HepG2 (cell line): ENCODE measurements around the gene SBNO2. TPM values are rescaled to one million over a fixed set of nuclear protein-coding genes. Genes with fewer than 3 reads are reported as not detected.
A peak's percentile ranks its signal among the peaks of the same experiment; 100 is the strongest.

Source experiments
- HNRNPLL ChIP-seq: fragments of 200-400 bp; formaldehyde crosslinking; IDR thresholded peaks from 2 replicates; pipeline ENCODE4 v1.6.1; 2017; ENCODE audit warnings: mild to moderate bottlenecking, low read depth, low read length; ENCODE audit not compliant: poor library complexity, severe bottlenecking
- JUNB ChIP-seq: sonication (generic); formaldehyde crosslinking; IDR thresholded peaks from 2 replicates; pipeline ENCODE4 v1.8.0; 2022; ENCODE audit warnings: missing genetic modification reagents, mild to moderate bottlenecking, borderline replicate concordance
- MAX ChIP-seq: IDR thresholded peaks from 2 replicates; pipeline ENCODE4 v1.6.1; 2012; ENCODE audit warnings: inconsistent platforms
- MEIS2 ChIP-seq: sonication (generic); formaldehyde crosslinking; IDR thresholded peaks from 2 replicates; pipeline ENCODE4 v1.9.0; 2021; ENCODE audit warnings: mild to moderate bottlenecking, missing genetic modification reagents
- RBFOX2 ChIP-seq: fragments of 200-400 bp; formaldehyde crosslinking; IDR thresholded peaks from 2 replicates; pipeline ENCODE4 v1.6.1; 2017; ENCODE audit warnings: low read depth, mild to moderate bottlenecking, low read length
- RFX1 ChIP-seq: fragments of 450-650 bp; IDR thresholded peaks from 2 replicates; pipeline ENCODE4 v1.6.1; 2017
- SCMH1 ChIP-seq: sonication (generic); formaldehyde crosslinking; IDR thresholded peaks from 2 replicates; pipeline ENCODE4 v1.9.0; 2021; ENCODE audit warnings: missing genetic modification reagents, mild to moderate bottlenecking, borderline replicate concordance
- SKI ChIP-seq: fragments of 450-650 bp; IDR thresholded peaks from one replicate; pipeline ENCODE4 v1.6.1; 2018; ENCODE audit warnings: mild to moderate bottlenecking; ENCODE audit not compliant: partially characterized antibody
- SMYD3 ChIP-seq: sonication (generic); formaldehyde crosslinking; IDR thresholded peaks from 2 replicates; pipeline ENCODE4 v1.8.1; 2023; ENCODE audit warnings: mild to moderate bottlenecking, missing genetic modification reagents
- TFDP2 ChIP-seq: sonication (generic); formaldehyde crosslinking; IDR thresholded peaks from 2 replicates; pipeline ENCODE4 v1.4.0; 2020; ENCODE audit warnings: missing genetic modification reagents
- ZNF101 ChIP-seq: sonication (generic); formaldehyde crosslinking; IDR thresholded peaks from 2 replicates; pipeline ENCODE4 v1.4.0; 2020; ENCODE audit warnings: mild to moderate bottlenecking, low read depth, missing genetic modification reagents, borderline replicate concordance
- ZNF235 ChIP-seq: sonication (generic); formaldehyde crosslinking; IDR thresholded peaks from 2 replicates; pipeline ENCODE4 v1.8.1; 2023; ENCODE audit warnings: mild to moderate bottlenecking, missing genetic modification reagents, borderline replicate concordance
- ZNF691 ChIP-seq: sonication (generic); formaldehyde crosslinking; IDR thresholded peaks from 2 replicates; pipeline ENCODE4 v1.4.0; 2020; ENCODE audit warnings: missing genetic modification reagents, low read depth, mild to moderate bottlenecking, borderline replicate concordance
- ZNF839 ChIP-seq: sonication (generic); formaldehyde crosslinking; IDR thresholded peaks from 2 replicates; pipeline ENCODE4 v1.4.0; 2020; ENCODE audit warnings: missing genetic modification reagents, mild to moderate bottlenecking, borderline replicate concordance
- polyA plus RNA-seq, 8 experiments: library from polyadenylated mRNA; depleted of rRNA in 3 of 8; stranded (reverse) in 7 of 8; unstranded in 1 of 8; fragments of >200 nt; fragmentation: Illumina TruSeq in 4 of 8; extraction: Trizol in 4 of 8; gene quantifications; 2 replicates each; pipeline versions ENCODE4 v1.2.1 to v1.2.3, GENCODE V29; 2011 to 2016; ENCODE audit warnings: low read depth in 4 of 8, missing spikeins in 1 of 8, mixed read lengths in 1 of 8; ENCODE audit not compliant: insufficient read depth in 1 of 8
- total RNA-seq, 5 experiments: library from RNA; depleted of rRNA; stranded (reverse); fragments of >200 nt; fragmentation: Illumina TruSeq; extraction: Trizol; gene quantifications; 2 replicates each; pipeline ENCODE4 v1.2.3, GENCODE V29; 2016; ENCODE audit warnings: low read depth in 1 of 5
- TF ChIP-seq, protein P1 (sequence below): IDR thresholded peaks from 2 replicates; pipeline ENCODE4 v1.6.1; 2016
- TF ChIP-seq, protein P2 (sequence below): sonication (generic); formaldehyde crosslinking; IDR thresholded peaks from 2 replicates; pipeline ENCODE4 v1.5.1; 2020; ENCODE audit warnings: mild to moderate bottlenecking, missing genetic modification reagents, moderate library complexity
- TF ChIP-seq, protein P3 (sequence below): sonication (generic); formaldehyde crosslinking; IDR thresholded peaks from 2 replicates; pipeline ENCODE4 v1.5.1; 2020; ENCODE audit warnings: mild to moderate bottlenecking, missing genetic modification reagents, borderline replicate concordance

SBNO2 gene
- total and polyA plus RNA-seq, 2 of the 13 experiments (the other 11 are each of a cell fraction or from before 2014, with no cell fraction given), result 8.6 to 10.4 TPM

DNA sequence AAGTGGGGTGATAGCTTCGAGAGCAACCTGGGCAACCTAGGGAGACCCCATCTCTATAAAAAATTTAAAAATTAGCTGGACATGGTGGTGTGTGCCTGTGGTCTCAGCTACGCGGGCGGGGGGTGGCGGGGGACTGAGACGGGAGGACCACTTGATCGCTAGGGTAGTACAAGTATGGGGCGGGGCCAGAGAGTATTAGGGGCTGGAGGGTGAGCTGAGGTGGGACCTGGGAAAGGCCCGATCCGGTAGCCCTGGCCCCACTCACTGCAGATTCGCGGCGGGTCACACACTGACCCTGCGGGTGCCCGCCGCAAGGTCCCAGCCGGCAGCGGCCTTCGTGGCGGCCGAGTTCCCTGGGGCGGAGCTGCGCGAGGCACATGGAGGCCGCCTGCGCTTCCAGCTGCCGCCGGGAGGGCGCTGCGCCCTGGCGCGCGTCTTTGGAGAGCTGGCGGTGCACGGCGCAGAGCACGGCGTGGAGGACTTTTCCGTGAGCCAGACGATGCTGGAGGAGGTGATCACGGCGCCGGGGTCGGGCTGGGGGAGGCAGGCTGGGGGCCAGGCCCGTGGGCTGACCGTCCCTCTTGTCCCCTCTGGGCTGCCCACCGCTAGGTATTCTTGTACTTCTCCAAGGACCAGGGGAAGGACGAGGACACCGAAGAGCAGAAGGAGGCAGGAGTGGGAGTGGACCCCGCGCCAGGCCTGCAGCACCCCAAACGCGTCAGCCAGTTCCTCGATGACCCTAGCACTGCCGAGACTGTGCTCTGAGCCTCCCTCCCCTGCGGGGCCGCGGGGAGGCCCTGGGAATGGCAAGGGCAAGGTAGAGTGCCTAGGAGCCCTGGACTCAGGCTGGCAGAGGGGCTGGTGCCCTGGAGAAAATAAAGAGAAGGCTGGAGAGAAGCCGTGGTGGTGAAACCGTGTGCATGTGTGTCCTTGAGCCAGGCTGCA lies 109.1 kb downstream of the SBNO2 start (continued):
- TF ChIP-seq SMYD3 (CRISPR knock-in tag) (no peak), HNRNPLL (peak; percentile 41), TFDP2 (peak; percentile 70; the same call in 1 of the 2 replicates), JUNB (CRISPR knock-in tag) (no peak), RBFOX2 (0 out of 2 replicates have a peak, but pooled peaks have one; percentile 55), ZNF691 (CRISPR knock-in tag) (peak; percentile 76; the same call in 1 of the 2 replicates), ZNF839 (CRISPR knock-in tag) (no peak), SKI (no peak), ZNF235 (CRISPR knock-in tag) (0 out of 2 replicates have a peak, but pooled peaks have one; percentile 17), MEIS2 (CRISPR knock-in tag) (peak; percentile 31; the same call in 1 of the 2 replicates), SCMH1 (no peak), MAX (peak; percentile 91), RFX1 (no peak), ZNF101 (no peak)
- TF ChIP-seq, protein P1, sequence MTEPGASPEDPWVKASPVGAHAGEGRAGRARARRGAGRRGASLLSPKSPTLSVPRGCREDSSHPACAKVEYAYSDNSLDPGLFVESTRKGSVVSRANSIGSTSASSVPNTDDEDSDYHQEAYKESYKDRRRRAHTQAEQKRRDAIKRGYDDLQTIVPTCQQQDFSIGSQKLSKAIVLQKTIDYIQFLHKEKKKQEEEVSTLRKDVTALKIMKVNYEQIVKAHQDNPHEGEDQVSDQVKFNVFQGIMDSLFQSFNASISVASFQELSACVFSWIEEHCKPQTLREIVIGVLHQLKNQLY (CRISPR knock-in tag), result 0 out of 2 replicates have a peak, but pooled peaks have one; percentile 18
- TF ChIP-seq, protein P2, sequence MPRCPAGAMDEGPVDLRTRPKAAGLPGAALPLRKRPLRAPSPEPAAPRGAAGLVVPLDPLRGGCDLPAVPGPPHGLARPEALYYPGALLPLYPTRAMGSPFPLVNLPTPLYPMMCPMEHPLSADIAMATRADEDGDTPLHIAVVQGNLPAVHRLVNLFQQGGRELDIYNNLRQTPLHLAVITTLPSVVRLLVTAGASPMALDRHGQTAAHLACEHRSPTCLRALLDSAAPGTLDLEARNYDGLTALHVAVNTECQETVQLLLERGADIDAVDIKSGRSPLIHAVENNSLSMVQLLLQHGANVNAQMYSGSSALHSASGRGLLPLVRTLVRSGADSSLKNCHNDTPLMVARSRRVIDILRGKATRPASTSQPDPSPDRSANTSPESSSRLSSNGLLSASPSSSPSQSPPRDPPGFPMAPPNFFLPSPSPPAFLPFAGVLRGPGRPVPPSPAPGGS (CRISPR knock-in tag), result peak; percentile 72
- TF ChIP-seq, protein P3, sequence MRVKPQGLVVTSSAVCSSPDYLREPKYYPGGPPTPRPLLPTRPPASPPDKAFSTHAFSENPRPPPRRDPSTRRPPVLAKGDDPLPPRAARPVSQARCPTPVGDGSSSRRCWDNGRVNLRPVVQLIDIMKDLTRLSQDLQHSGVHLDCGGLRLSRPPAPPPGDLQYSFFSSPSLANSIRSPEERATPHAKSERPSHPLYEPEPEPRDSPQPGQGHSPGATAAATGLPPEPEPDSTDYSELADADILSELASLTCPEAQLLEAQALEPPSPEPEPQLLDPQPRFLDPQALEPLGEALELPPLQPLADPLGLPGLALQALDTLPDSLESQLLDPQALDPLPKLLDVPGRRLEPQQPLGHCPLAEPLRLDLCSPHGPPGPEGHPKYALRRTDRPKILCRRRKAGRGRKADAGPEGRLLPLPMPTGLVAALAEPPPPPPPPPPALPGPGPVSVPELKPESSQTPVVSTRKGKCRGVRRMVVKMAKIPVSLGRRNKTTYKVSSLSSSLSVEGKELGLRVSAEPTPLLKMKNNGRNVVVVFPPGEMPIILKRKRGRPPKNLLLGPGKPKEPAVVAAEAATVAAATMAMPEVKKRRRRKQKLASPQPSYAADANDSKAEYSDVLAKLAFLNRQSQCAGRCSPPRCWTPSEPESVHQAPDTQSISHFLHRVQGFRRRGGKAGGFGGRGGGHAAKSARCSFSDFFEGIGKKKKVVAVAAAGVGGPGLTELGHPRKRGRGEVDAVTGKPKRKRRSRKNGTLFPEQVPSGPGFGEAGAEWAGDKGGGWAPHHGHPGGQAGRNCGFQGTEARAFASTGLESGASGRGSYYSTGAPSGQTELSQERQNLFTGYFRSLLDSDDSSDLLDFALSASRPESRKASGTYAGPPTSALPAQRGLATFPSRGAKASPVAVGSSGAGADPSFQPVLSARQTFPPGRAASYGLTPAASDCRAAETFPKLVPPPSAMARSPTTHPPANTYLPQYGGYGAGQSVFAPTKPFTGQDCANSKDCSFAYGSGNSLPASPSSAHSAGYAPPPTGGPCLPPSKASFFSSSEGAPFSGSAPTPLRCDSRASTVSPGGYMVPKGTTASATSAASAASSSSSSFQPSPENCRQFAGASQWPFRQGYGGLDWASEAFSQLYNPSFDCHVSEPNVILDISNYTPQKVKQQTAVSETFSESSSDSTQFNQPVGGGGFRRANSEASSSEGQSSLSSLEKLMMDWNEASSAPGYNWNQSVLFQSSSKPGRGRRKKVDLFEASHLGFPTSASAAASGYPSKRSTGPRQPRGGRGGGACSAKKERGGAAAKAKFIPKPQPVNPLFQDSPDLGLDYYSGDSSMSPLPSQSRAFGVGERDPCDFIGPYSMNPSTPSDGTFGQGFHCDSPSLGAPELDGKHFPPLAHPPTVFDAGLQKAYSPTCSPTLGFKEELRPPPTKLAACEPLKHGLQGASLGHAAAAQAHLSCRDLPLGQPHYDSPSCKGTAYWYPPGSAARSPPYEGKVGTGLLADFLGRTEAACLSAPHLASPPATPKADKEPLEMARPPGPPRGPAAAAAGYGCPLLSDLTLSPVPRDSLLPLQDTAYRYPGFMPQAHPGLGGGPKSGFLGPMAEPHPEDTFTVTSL (CRISPR knock-in tag), result 0 out of 2 replicates have a peak, but pooled peaks have one; percentile 28
